ENCODE results near the gene ANAPC1.
"Not testable (repeated sequence)": the region's sequence is repeated elsewhere in the genome, so short reads cannot be mapped to it uniquely, and the experiment has no call there.

ANAPC1 gene

DNA sequence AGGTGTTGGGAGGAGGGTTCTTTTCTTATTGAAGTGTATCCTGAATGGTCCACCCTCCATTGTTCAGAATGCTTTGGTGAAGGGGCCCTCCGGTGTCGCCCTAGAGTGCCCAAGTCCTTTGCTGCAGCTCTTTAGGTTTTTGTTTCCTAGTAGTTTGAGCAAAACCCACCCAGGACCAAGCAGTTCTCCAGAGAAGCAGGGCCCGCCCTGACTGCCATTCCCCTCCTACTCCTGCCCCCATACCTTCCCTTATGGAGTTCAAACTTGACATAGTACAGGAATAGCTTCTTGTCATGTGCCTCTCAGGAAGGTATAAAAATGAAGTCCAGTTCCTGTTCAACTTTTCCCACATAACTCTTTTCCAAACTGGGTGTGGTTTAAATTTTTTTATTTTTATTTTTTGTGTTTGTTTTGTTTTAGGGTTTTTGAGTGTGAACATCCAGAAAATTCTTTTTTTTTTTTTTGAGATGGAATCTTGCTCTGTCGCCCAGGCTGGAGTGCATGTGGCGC, 20.0 kb upstream of the ANAPC1 start:
- DNase-seq (ENCODE audit: low read depth): no peak

DNA sequence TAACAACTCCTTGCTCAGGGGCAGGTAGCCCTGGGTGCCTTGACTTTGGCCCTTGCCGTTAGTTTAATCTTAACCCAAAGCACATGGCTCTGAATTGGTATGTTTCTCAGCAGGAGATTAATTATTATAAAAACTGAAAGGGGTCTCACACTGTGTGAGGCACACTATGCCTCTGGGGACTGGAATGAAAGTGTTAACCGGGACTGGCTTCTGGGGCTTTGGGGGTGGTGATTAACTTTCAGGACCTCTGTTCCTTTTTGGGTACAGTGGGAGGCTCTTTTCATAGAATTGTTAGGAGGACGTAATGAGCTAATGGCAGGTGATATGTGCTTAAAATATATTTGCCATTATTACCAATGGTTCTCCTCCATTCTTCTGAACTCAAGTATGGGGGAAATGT, 19.5 kb upstream of the ANAPC1 start:
- DNase-seq (ENCODE audit: low read depth): no peak

- DNase-seq (ENCODE audit: low read depth): no peak
Measured at GRCh38 chr2:111900859-111901258, 16.9 kb upstream of the ANAPC1 start.

- no peak for DNase-seq (ENCODE audit: low read depth)
Measured at GRCh38 chr2:111898703-111899514, 14.9 kb upstream of the ANAPC1 start.

- peak; percentile 32 for DNase-seq (ENCODE audit: low read depth)
Measured at GRCh38 chr2:111897924-111898702, 14.1 kb upstream of the ANAPC1 start, which contains the start of gene MERTK. MERTK (plus strand) TSS chr2:111898607; CDS start chr2:111898736, 129 bp downstream.

GRCh38 chr2:111897630-111897923, 13.6 kb upstream of the ANAPC1 start:
- no peak for DNase-seq (ENCODE audit: low read depth)

- DNase-seq (ENCODE audit: low read depth): no peak
Measured at GRCh38 chr2:111896576-111896975, 12.6 kb upstream of the ANAPC1 start.

DNA sequence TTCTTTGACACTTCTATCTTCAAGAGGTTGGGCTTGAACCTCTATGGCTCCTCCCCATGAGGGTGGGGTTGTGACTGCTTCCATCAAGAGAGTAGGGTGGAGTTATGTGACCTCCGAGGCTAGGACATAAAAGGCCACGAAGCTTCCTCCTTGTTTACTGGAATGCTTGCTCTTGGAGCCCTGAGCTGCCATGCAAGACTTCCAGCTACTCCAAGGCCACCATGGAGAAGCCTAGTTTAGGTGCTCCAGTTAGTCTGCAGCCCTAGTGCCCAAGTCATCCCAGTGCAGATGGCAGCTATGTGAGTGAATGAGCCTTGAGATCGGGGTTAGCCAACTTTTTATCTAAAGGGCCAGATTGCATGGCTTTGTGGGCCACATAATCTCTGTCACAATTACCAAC, 12.0 kb upstream of the ANAPC1 start:
- no peak for DNase-seq (ENCODE audit: low read depth)

DNA sequence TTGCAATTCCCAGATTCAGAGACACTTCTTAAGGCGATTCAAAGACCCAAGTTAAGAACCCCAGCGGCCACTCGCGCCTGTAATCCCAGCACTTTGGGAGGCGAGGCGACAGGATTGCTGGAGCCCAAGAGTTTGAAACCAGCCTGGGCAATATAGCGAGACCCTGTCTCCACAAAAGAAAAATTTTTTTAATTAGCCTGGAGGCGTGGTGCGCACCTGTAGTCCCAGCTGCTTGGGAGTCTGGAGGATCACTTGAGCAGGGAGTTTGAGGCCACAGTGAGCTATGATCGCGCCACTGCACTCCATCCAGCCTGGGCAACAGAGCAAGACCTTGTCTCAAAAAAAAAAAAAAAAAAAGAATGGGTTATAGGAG, 585 bp upstream of the ANAPC1 start:
- DNase-seq (ENCODE audit: low read depth): no peak

DNA sequence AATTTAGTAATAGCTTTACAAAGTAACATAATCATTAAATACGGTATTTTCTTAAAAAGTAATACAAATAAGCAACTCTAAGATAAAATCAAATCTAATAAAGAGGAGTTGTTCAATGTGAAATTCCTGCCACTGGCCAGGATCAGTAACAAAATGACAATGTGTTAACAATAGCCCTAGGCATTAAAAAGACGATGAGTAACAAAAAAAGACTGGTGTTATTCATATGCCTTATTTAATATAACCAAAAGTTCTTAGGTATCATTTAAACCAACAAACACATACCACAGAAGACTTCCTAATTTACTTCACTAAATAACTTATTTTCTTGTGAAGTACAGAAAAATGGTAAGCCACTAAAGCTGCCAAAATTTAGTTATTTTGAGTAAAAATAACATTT, 11.2 kb downstream of the ANAPC1 start:
- DNase-seq (ENCODE audit: low read depth): not testable (repeated sequence)

GRCh38 chr2:111865124-111865523, 18.9 kb downstream of the ANAPC1 start:
- DNase-seq (ENCODE audit: low read depth): not testable (repeated sequence)

- DNase-seq (ENCODE audit: low read depth): not testable (repeated sequence)
Measured at GRCh38 chr2:111860005-111860404, 24.0 kb downstream of the ANAPC1 start.

DNA sequence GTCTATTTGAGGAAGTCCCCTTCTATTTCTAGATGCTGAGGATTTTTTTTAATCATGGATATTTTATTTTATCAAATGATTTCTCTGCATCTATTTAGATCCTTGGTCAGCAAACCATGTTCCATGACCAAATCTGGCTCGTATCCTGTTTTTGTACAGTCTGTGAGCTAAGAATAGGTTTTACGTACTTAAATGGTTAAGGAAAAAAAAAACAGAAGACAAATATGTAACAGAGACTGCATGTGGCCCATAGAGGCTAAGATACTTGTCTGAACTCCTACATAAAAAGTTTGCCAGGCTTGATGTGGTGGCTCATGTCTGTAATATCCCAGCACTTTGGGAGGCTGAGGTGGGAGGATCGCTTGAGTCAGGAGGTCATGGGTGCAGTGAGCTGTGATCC, 31.4 kb downstream of the ANAPC1 start:
- not testable (repeated sequence) for DNase-seq (ENCODE audit: low read depth)

GRCh38 chr2:111850646-111851045, 33.3 kb downstream of the ANAPC1 start:
- DNase-seq (ENCODE audit: low read depth): peak; percentile 2

- not testable (repeated sequence) for DNase-seq (ENCODE audit: low read depth)
Measured at GRCh38 chr2:111839625-111840282, 44.2 kb downstream of the ANAPC1 start.

DNA sequence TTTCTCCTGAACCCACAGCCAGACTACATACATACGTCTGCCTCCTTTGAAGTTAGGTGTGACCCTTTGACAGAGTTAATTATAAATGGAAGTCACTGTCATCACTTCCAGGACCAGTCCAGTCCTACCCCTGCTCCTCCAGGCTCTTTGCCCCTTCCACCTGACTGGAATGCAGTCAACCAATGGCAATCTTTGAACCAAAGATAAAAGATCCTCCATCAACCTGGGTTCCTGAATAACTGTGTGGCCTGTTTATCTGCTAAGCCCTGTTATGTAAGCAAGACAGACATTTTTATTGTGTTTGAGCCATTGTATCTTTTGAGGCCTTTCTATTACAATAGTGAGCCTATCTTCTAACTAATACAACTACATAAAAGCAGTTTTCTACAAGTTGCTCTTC, 45.0 kb downstream of the ANAPC1 start:
- DNase-seq (ENCODE audit: low read depth): not testable (repeated sequence)

GRCh38 chr2:111834221-111834620, 49.8 kb downstream of the ANAPC1 start:
- DNase-seq (ENCODE audit: low read depth): not testable (repeated sequence)

DNA sequence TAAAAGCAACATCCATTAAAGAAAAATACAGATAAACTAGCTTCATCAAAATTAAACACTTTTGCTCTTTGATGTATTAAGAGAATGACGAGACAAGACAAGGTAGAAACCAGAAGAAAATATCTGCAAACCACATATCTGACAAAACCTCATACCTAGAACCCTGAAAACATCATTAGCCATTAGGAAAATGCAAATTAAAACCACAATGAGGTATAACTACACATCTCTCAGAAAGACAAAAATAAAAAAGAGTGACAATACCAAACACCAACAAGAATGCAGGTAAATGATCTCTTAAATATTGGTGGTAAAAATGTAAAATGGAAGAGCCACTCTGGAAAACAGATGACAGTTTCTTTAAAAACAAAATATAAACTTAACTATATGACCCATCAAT, 53.5 kb downstream of the ANAPC1 start:
- DNase-seq (ENCODE audit: low read depth): not testable (repeated sequence)

GRCh38 chr2:111828217-111828766, 55.7 kb downstream of the ANAPC1 start:
- DNase-seq (ENCODE audit: low read depth): not testable (repeated sequence)

DNA sequence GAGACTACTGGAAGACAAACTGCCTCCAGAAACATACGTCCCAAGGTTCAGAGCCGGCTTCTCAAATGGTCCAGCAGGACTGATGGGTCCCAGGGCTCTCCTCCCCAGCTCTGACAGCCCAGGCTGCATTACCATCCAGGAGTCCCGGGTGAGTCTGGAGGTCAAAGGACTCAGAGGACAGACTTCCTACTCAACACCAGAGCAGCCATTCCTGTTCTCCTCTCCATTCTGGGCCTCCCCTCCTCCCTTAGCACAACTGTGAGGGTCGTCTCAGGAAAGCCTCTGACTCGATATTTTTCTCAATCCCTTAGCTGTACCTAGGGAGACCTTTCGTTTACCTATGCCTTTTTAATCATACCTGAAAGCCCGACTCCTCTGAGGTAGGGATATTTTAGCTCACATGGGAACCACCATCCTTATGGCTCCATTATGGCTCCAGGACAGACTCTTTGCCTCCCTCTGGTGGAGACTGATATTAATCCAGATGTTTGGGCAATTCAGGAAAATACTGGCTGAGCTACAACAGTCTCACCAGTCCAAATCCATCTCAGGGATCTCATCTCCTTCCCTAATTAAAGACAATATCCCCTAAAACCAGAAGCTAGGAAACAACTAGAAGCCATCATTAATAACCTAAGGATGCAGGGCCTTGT, 70.9 kb downstream of the ANAPC1 start:
- DNase-seq (ENCODE audit: low read depth): not testable (repeated sequence)

DNA sequence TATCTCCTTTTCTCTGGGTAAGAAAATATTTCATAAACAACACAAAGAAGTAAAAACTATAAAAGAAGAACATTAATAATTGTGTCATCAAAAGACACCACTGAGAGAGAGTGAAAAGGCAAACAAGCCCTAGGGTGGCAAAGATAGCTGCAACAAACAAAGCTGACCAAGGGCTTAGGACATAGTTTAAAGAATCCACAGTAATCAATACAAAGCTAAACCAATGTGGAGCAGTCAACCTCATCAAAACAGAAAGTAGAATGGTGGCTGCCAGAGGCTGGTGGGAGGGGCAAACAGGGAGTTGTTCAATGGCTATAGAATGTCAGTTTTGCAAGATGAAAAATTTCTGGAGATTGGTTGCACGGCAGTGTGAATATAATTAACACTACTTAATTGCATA, 93.4 kb downstream of the ANAPC1 start:
- not testable (repeated sequence) for DNase-seq (ENCODE audit: low read depth)

GRCh38 chr2:111784081-111784480, 99.9 kb downstream of the ANAPC1 start:
- DNase-seq (ENCODE audit: low read depth): not testable (repeated sequence)
